GM23338 (cell line): ENCODE data around the gene GLIPR1.

Experiments used
- CTCF ChIP-seq, 2 experiments: fragments of 200-600 bp in 1 of 2; sonication (generic) in 1 of 2; conservative IDR thresholded peaks; 2 replicates each; pipeline versions ENCODE4 v1.5.1 to v1.6.1; 2016 to 2017; ENCODE audit warnings: antibody characterized with exemption in 2 of 2, low read depth in 2 of 2, mild to moderate bottlenecking in 2 of 2, moderate library complexity in 1 of 2
- EZH2 ChIP-seq: fragments of 200-600 bp; sonication (generic); IDR thresholded peaks from one replicate; pipeline ENCODE4 v1.8.0; 2017; ENCODE audit warnings: antibody characterized with exemption, mild to moderate bottlenecking, low read depth; ENCODE audit not compliant: unreplicated experiment
- EZH2phosphoT487 ChIP-seq: fragments of 200-600 bp; sonication (generic); IDR thresholded peaks from one replicate; pipeline ENCODE4 v1.8.1; 2018; ENCODE audit warnings: antibody characterized with exemption; ENCODE audit not compliant: unreplicated experiment
- JUNB ChIP-seq: IDR thresholded peaks from one replicate; pipeline ENCODE4 v1.6.1; 2016; ENCODE audit warnings: antibody characterized with exemption; ENCODE audit not compliant: unreplicated experiment
- NANOG ChIP-seq: IDR thresholded peaks from 2 replicates; pipeline ENCODE4 v1.6.1; 2016; ENCODE audit warnings: antibody characterized with exemption, borderline replicate concordance
- POLR2AphosphoS5 ChIP-seq: IDR thresholded peaks from 2 replicates; pipeline ENCODE4 v1.6.1; 2016; ENCODE audit warnings: antibody characterized with exemption, low read depth
- REST ChIP-seq: IDR thresholded peaks from one replicate; pipeline ENCODE4 v1.6.1; 2018; ENCODE audit warnings: antibody characterized with exemption; ENCODE audit not compliant: unreplicated experiment
- ZNF114 ChIP-seq: fragments of 250-450 bp; sonication (Bioruptor Pico); IDR thresholded peaks from 2 replicates; pipeline ENCODE4 v1.5.0; 2020; ENCODE audit warnings: mild to moderate bottlenecking, moderate library complexity

- no peak for TF ChIP-seq CTCF (conservative IDR thresholded peaks at IDR 0.05; ENCODE audit: low read depth in 2 of 2)
- TF ChIP-seq REST: no peak
- no peak for TF ChIP-seq EZH2phosphoT487
- TF ChIP-seq EZH2: no peak
- TF ChIP-seq POLR2AphosphoS5: no peak
- TF ChIP-seq ZNF114: no peak
- no peak for TF ChIP-seq JUNB
- TF ChIP-seq NANOG: no peak
These were observed 69.4 kb downstream of the GLIPR1 start for GRCh38 chr12:75549989-75550388.
